ENCODE measurements around the gene OPTN.

GRCh38 chr10:13092291-13093102 is 7.5 kb upstream of the OPTN start:
- no peak for TF ChIP-seq CTCF (conservative IDR thresholded peaks at IDR 0.05; ENCODE audit: low read depth, low read length)
- TF ChIP-seq EZH2 (IDR thresholded peaks at IDR 0.05; ENCODE audit: borderline replicate concordance, low read depth, low read length, poor library complexity, severe bottlenecking), result no peak

All from A673 (cell line).